H1 (cell line): ENCODE measurements around the gene PHF10.

Source experiments
- ATF3 ChIP-seq: IDR thresholded peaks from 2 replicates; pipeline ENCODE4 v1.6.1; 2011; ENCODE audit warnings: low read depth, mild to moderate bottlenecking, low read length; ENCODE audit not compliant: insufficient read depth
- YY1 ChIP-seq: IDR thresholded peaks from 2 replicates; pipeline ENCODE4 v1.6.1; 2011; ENCODE audit warnings: low read depth, mild to moderate bottlenecking, low read length

GRCh38 chr6:169766232-169766631 lies 41.9 kb upstream of the PHF10 start:
- no peak for TF ChIP-seq ATF3
- no peak for TF ChIP-seq YY1
